GM12878 (cell line): ENCODE data around the gene TOLLIP. TPM values are rescaled to one million over a fixed set of nuclear protein-coding genes. Genes with fewer than 3 reads are reported as not detected.

ENCODE experiments used
- ATAC-seq: fragments of 200-7000 bp; cut with Tn5 transposase; 3 replicates; pipeline ENCODE4 v1.9.1; 2020; ENCODE audit warnings: mild to moderate bottlenecking, moderate library complexity
- BruUV-seq: library from RNA; stranded (reverse); fragments of 400-500 nt; replicated peaks from 2 replicates; lab custom pipeline; 2021; lab: Mats Ljungman, UMichigan
- CTCF ChIA-PET: fragments of 300-600 bp; sonication (Branson Sonifier 250); formaldehyde crosslinking; extraction: SDS; loops from one replicate; lab custom pipeline; 2021; ENCODE audit warnings: inconsistent platforms; lab: Yijun Ruan, JAX
- POLR2A ChIA-PET: fragments of 350-600 bp; formaldehyde crosslinking; extraction: SDS; loops from one replicate; lab custom pipeline; 2021; ENCODE audit warnings: inconsistent platforms; lab: Charles Lee
- RAD21 ChIA-PET: fragments of 300-600 bp; sonication (Branson Sonifier 250); formaldehyde crosslinking; loops from one replicate; lab custom pipeline; 2023; ENCODE audit warnings: antibody characterized with exemption; ENCODE audit not compliant: unreplicated experiment; lab: Charles Lee
- SMC1A ChIA-PET: fragments of 300-600 bp; sonication (Branson Sonifier 250); formaldehyde crosslinking; loops from one replicate; lab custom pipeline; 2023; ENCODE audit not compliant: unreplicated experiment, uncharacterized antibody; lab: Charles Lee
- DNase-seq: peaks from one replicate; pipeline ENCODE4 v3.0.0-alpha.2; 2011; ENCODE audit warnings: low read depth, low spot score
- FAIRE-seq: peaks from 3 replicates; lab custom pipeline; 2011; peaks lifted over from hg19 to GRCh38; lab: Jason Lieb, UNC
- H2AFZ ChIP-seq: 2 replicates; pipeline ENCODE4 v1.6.0; 2011; ENCODE audit warnings: low read depth, low read length, control low read depth; ENCODE audit not compliant: control insufficient read depth
- H3K27ac ChIP-seq: 2 replicates; pipeline ENCODE4 v1.5.1; 2011; ENCODE audit warnings: control low read depth; ENCODE audit not compliant: control insufficient read depth, insufficient read depth
- H3K27me3 ChIP-seq, 2 experiments: replicated peaks in 1 of 2; 2 replicates each; pipeline versions ENCODE4 v1.6.0 to v1.6.1; 2011; ENCODE audit warnings: low read length in 1 of 2; ENCODE audit not compliant: control insufficient read depth in 2 of 2, insufficient read depth in 2 of 2
- H3K36me3 ChIP-seq, 2 experiments: 2 replicates each; pipeline ENCODE4 v1.5.1; 2011; ENCODE audit warnings: low read length in 1 of 2; ENCODE audit not compliant: control insufficient read depth in 2 of 2, insufficient read depth in 2 of 2
- H3K4me1 ChIP-seq: 2 replicates; pipeline ENCODE4 v1.6.1; 2011; ENCODE audit warnings: mild to moderate bottlenecking, low read length, moderate library complexity, mixed read lengths; ENCODE audit not compliant: control insufficient read depth, insufficient read depth
- H3K4me2 ChIP-seq: 2 replicates; pipeline ENCODE4 v1.6.0; 2011; ENCODE audit warnings: control low read depth; ENCODE audit not compliant: control insufficient read depth, insufficient read depth
- H3K4me3 ChIP-seq: fragments of 200-600 bp; sonication (generic); 2 replicates; pipeline ENCODE4 v1.5.1; 2016
- H3K79me2 ChIP-seq: 2 replicates; pipeline ENCODE4 v1.6.0; 2011; ENCODE audit warnings: low read length; ENCODE audit not compliant: control insufficient read depth, insufficient read depth
- H3K9ac ChIP-seq: 2 replicates; pipeline ENCODE4 v1.8.0; 2011; ENCODE audit warnings: low read length, control low read depth, mixed read lengths; ENCODE audit not compliant: control insufficient read depth, insufficient read depth
- H3K9me3 ChIP-seq: replicated peaks from 3 replicates; pipeline ENCODE4 v1.5.1; 2011; ENCODE audit warnings: mild to moderate bottlenecking, low read length; ENCODE audit not compliant: control insufficient read depth, insufficient read depth
- H4K20me1 ChIP-seq: 2 replicates; pipeline ENCODE4 v1.6.0; 2011; ENCODE audit not compliant: control insufficient read depth, insufficient read depth
- ATF7 ChIP-seq: fragments of 450-650 bp; IDR thresholded peaks from 2 replicates; pipeline ENCODE4 v1.6.1; 2016; ENCODE audit warnings: low read depth, mild to moderate bottlenecking
- BCLAF1 ChIP-seq: fragments of 450-650 bp; IDR thresholded peaks from 2 replicates; pipeline ENCODE4 v1.6.1; 2017; ENCODE audit warnings: antibody characterized with exemption, mild to moderate bottlenecking, moderate library complexity
- CEBPZ ChIP-seq: fragments of 150-350 bp; IDR thresholded peaks from 2 replicates; pipeline ENCODE4 v1.6.1; 2016; ENCODE audit warnings: low read depth, low read length
- POLR2A ChIP-seq: IDR thresholded peaks from 2 replicates; pipeline ENCODE4 v1.6.1; 2011; ENCODE audit warnings: low read depth, mild to moderate bottlenecking, low read length
- SKIL ChIP-seq: fragments of 450-650 bp; IDR thresholded peaks from 2 replicates; pipeline ENCODE4 v1.6.1; 2017; ENCODE audit warnings: mild to moderate bottlenecking, low read depth, inconsistent platforms; ENCODE audit not compliant: poor library complexity, severe bottlenecking
- SRF ChIP-seq, 2 experiments: IDR thresholded peaks; 2 replicates each; pipeline ENCODE4 v1.6.1; 2011; ENCODE audit warnings: low read depth in 2 of 2, low read length in 2 of 2, mild to moderate bottlenecking in 1 of 2, moderate library complexity in 1 of 2
- WGBS: methylation state at CpG from one replicate; pipeline ENCODE4 v1.1.6; 2016; ENCODE audit warnings: low lambda C conversion rate; ENCODE audit not compliant: insufficient replicate concordance, insufficient coverage; ENCODE audit errors: missing lambda C conversion rate; 5-methylcytosine and 5-hydroxymethylcytosine counted together
- in situ Hi-C: fragments of 300-500 bp; cut with MboI; formaldehyde crosslinking; loops from 9 replicates; pipeline ENCODE4 v1.14.3; 2018; ENCODE audit warnings: mixed read lengths
- intact Hi-C: fragments of 100-400 bp; cut with micrococcal nuclease; formaldehyde crosslinking; loops from one replicate; pipeline ENCODE4 v1.14.2; 2022; ENCODE audit not compliant: unreplicated experiment
- polyA plus RNA-seq, 11 experiments: library from polyadenylated mRNA; depleted of rRNA in 4 of 11; unstranded in 6 of 11; stranded (reverse) in 5 of 11; fragments of >200 nt; fragmentation: Nextera tagmentation in 4 of 11; fragmentation: Illumina TruSeq in 1 of 11; extraction: Ambion mirVana in 4 of 11; extraction: Trizol in 1 of 11; gene quantifications; 1 replicate in 1 of 11; 2 replicates in 10 of 11; pipeline versions ENCODE4 v1.2.1 to v1.2.3, GENCODE V29; 2011 to 2016; ENCODE audit warnings: inconsistent platforms in 2 of 11, missing spikeins in 2 of 11, low read depth in 1 of 11
- total RNA-seq, 4 experiments: library from RNA; depleted of rRNA in 3 of 4; stranded (reverse); fragments of >200 nt in 3 of 4; fragmentation: Illumina TruSeq in 1 of 4; extraction: Trizol in 1 of 4; gene quantifications; 2 replicates each; pipeline versions ENCODE4 v1.2.1 to v1.2.3, GENCODE V29; 2013 to 2021

The TOLLIP gene
- total and polyA plus RNA-seq, 10 of the 15 experiments (the other 5 are each of a cell fraction or from before 2014, with no cell fraction given): 0.47 to 39.5 (median 21.6) TPM

- H4K20me1 ChIP-seq: no peaks in the 10 kb centered on the region; the same call in 1 of the 2 replicates
- H3K36me3 ChIP-seq: peaks cover 7 to 30% of the 10 kb centered on the region in 2 experiments; a peak in 3 of 4 replicates
- TF ChIP-seq SKIL: no peak
- no peak for TF ChIP-seq ATF7
- 0 out of 2 replicates have a peak, but pooled peaks have one; percentile 22 for TF ChIP-seq POLR2A
- TF ChIP-seq, all 136 proteins: peak for 1
- ChIA-PET RAD21 (no interaction called here), SMC1A (no interaction called here), POLR2A (no interaction called here), CTCF (no interaction called here)
- intact Hi-C loops: no loop called here
- no peak overlapping the region for H2AFZ ChIP-seq
- ATAC-seq (no peak), FAIRE-seq (no peak), DNase-seq (no peak)
- no peaks in the 10 kb centered on the region for H3K9me3 ChIP-seq
- in situ Hi-C loops: no loop called here
- H3K4me3 ChIP-seq: no peak overlapping the region
- BruUV-seq: no TSS peak
- no peak overlapping the region for H3K27ac ChIP-seq
- no peaks in the 10 kb centered on the region for H3K27me3 ChIP-seq
- H3K9ac ChIP-seq: no peak overlapping the region
- H3K4me2 ChIP-seq: no peak overlapping the region
- no peaks in the 10 kb centered on the region for H3K79me2 ChIP-seq
- no peaks in the 10 kb centered on the region for H3K4me1 ChIP-seq
- 93% methylated on average over 26 of the region's 30 CpGs for WGBS
These were observed 20.8 kb downstream of the TOLLIP start for GRCh38 chr11:1288426-1289151.

- no peaks in the 10 kb centered on the region; the same call in 1 of the 2 replicates for H4K20me1 ChIP-seq
- peaks cover 7 to 29% of the 10 kb centered on the region in 2 experiments; a peak in 3 of 4 replicates for H3K36me3 ChIP-seq
- BruUV-seq: no TSS peak
- FAIRE-seq: no peak
- H3K27me3 ChIP-seq: no peaks in the 10 kb centered on the region
- ATAC-seq: no peak
- in situ Hi-C loops: no loop called here
- no peak for DNase-seq
- ChIA-PET CTCF (no interaction called here), SMC1A (no interaction called here), RAD21 (no interaction called here), POLR2A (no interaction called here)
- H3K9ac ChIP-seq: no peak overlapping the region
- H3K9me3 ChIP-seq: no peaks in the 10 kb centered on the region
- no peak overlapping the region for H3K4me3 ChIP-seq
- intact Hi-C loops: no loop called here
- H3K4me1 ChIP-seq: no peaks in the 10 kb centered on the region
- 98% methylated on average over 9 of the region's 9 CpGs for WGBS
- TF ChIP-seq SRF (IDR thresholded peaks at IDR 0.05; ENCODE audit: low read depth in 2 of 2, low read length in 2 of 2) (no peak), BCLAF1 (no peak), CEBPZ (no peak)
- no peak overlapping the region for H3K27ac ChIP-seq
- no peak overlapping the region for H2AFZ ChIP-seq
- no peaks in the 10 kb centered on the region for H3K79me2 ChIP-seq
- H3K4me2 ChIP-seq: no peak overlapping the region
These were observed 21.5 kb downstream of the TOLLIP start for GRCh38 chr11:1287928-1288327.
